ENCODE data around the gene PALLD.

DNA sequence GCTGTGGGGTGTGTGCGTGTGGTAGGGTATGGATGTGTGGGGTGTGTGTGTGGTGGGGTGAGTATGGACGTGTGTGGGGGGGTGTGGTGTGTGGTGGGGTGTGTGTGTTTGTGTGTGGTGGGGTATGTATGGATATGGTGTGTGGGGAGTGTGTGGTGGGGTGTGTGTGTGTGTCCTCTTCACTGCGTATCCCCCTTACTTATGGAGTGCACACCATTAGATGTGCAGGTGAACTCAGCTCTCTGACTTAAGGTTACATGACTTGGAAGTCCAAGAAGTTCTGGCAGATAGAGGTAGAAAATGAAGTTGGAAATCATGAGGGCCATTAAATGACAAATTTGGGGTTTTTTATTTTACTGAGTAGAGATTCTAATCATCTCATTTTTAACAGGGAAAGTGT is 182.5 kb downstream of the PALLD start:
- TF ChIP-seq CTCF (IDR thresholded peaks at IDR 0.05) = no peak
- TF ChIP-seq POLR2A (IDR thresholded peaks at IDR 0.05) = no peak
